Rectal smooth muscle tissue (tissue), 1 donor: ENCODE results near the gene CALM3.

Experiments used
- H3K27ac ChIP-seq: one replicate; pipeline ENCODE4 v1.7.0; 2013; ENCODE audit warnings: low read depth, low read length, inconsistent platforms
- H3K27me3 ChIP-seq: one replicate; pipeline ENCODE4 v1.7.0; 2013; ENCODE audit warnings: low read length; ENCODE audit not compliant: control insufficient read depth, insufficient read depth
- H3K36me3 ChIP-seq: one replicate; pipeline ENCODE4 v1.7.0; 2013; ENCODE audit warnings: low read length; ENCODE audit not compliant: control insufficient read depth, insufficient read depth
- H3K4me1 ChIP-seq: one replicate; pipeline ENCODE4 v1.7.0; 2013; ENCODE audit warnings: low read length; ENCODE audit not compliant: control insufficient read depth, insufficient read depth
- H3K4me3 ChIP-seq: one replicate; pipeline ENCODE4 v1.7.0; 2013; ENCODE audit warnings: low read length
- H3K9ac ChIP-seq: one replicate; pipeline ENCODE4 v1.7.0; 2013; ENCODE audit warnings: low read length

CALM3 gene

DNA sequence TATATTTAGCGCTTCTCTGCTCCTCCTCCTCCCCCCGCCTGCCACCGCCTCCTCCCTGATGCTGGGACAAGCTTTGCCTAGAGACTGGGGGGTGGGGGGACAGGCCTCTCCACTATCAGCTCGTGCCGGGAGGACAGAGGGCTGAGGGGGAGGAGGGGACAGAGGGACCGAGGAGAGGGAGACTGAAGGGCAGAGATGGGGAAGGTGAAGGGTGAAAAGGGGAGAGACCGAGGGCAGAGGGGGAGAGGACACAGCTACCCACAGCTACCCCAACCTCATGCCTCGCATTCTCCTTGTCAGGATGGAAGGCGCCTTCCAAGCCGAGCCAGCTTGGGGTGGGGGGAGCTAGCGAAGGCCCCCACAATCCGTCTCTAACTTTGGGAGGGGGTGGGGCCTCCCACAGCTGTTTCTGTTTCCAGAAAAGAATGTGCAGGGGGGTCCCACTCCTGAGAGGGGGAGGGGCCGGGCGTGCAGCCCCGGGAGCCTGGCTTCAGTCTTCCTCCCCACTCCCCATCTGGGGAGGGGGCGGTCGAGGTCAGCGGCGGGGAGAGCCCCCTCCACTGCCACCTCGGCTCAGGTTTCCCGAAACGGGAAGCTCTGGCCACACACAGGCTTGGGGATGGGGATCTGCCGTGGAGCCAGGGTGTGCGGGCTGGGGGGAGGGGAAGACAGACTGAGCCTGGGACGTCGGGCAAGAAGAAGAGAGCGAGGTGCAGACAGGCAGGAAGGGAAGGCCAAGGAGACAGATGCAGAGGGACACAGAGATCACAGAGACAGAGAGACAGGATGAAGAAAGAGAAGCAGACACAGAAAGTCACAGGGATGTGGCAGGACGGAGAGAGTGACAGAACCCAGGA, 58.2 kb downstream of the CALM3 start:
- Histone ChIP-seq H3K4me1 (peaks cover 10% of the 10 kb centered on the region), H3K27me3 (peaks cover 3% of the 10 kb centered on the region), H3K27ac (peak overlapping the region; percentile 84), H3K4me3 (peak overlapping the region; percentile 80), H3K36me3 (no peaks in the 10 kb centered on the region), H3K9ac (peak overlapping the region; percentile 45)

- H3K27ac ChIP-seq, result peak overlapping the region; percentile 84
- H3K36me3 ChIP-seq, result no peaks in the 10 kb centered on the region
- peak overlapping the region; percentile 45 for H3K9ac ChIP-seq
- H3K4me3 ChIP-seq, result peak overlapping the region; percentile 80
- H3K27me3 ChIP-seq, result peaks cover 3% of the 10 kb centered on the region
- peaks cover 6% of the 10 kb centered on the region for H3K4me1 ChIP-seq
These were observed 58.9 kb downstream of the CALM3 start for GRCh38 chr19:46660008-46660517.
